Measurements from ENCODE around the gene ZNF414.
"Not testable (repeated sequence)": the region's sequence is repeated elsewhere in the genome, so short reads cannot be mapped to it uniquely, and the experiment has no call there.

Gene ZNF414

DNA sequence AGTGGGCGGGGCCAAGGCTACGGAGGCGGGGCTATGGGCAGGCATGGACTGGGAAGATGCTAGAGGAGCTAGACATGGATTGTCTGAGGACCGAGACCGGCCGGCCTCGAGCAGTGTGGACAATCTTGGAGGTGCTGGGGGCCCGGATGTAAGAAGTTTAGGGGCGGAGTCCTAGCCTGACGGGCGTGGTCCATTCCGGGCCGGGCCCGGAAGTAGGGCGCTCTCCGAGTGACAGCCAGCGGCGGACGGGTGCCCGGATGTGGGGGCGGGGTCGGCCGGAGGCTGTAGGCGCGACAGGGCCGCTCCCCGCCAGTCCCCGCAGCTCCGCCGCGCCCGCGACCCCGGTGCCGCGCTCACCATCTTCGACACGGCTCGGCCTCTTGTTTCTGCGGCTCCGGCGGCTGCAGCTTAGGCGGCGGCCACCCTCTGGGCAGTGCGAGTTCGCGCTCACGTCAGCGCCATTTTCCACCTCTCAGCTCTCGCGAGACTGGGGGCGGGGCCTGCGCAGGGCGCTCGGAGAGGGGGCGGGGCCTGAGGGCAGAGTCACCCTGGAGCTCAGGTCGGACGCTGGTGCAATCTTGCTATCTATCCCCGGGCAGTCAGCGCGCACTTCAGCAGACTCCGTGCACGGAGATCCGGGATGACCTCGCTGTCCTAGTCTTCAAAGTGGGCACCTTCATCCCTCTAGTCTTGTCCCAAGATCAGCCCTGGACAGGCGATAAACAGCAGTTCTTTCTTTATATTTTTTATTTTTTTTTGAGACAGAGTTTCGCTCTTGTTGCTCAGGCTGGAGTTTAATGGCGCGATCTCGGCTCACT, at the start of gene ZNF414:
TSS of gene ZNF414 (minus strand) at position 481 of the 818 bp plus-strand sequence. CDS start at position 360, 121 bp downstream.
- DNase-seq (ENCODE audit: low read depth) = peak; percentile 86

DNA sequence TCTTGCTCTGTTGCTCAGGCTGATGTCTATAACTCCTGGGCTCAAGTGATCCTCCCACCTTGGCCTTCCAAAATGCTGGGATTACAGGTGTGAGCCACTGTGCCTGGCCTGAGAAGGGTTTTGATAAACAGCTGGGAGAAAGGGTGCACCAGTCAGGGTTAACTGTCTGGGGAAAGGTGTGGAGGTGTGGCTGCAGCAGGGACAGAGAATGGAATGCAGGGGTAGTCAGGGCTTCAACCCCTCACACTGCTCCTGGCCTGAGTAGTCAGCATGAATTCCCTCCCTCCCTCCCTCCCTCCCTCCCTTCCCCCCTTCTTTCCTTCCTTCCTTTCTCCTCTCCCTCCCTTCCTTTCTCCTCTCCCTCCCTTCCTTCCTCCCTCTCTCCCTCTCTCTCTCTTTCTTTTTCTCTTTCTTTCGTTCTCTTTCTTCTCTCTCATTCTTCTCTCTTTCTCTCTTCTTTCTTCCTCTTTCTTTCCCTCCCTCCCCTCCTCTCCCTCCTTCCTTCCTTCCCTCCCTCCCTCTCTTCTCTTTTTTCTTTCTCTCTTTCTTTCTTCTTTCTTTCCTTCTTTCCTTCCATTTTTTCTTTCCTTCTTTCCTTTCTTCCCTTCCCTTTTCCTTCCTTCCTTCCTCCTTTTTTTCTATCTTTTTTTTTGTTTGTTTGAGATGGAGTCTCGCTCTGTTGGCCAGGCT, 47.3 kb upstream of the ZNF414 start:
- DNase-seq (ENCODE audit: low read depth) = no peak

- DNase-seq (ENCODE audit: low read depth) = no peak
These were observed 44.4 kb upstream of the ZNF414 start for GRCh38 chr19:8558325-8558724.

- DNase-seq (ENCODE audit: low read depth) = no peak
These were observed 43.8 kb upstream of the ZNF414 start for GRCh38 chr19:8557642-8558238.

GRCh38 chr19:8553729-8554128, 39.8 kb upstream of the ZNF414 start:
- DNase-seq (ENCODE audit: low read depth) = not testable (repeated sequence)

DNA sequence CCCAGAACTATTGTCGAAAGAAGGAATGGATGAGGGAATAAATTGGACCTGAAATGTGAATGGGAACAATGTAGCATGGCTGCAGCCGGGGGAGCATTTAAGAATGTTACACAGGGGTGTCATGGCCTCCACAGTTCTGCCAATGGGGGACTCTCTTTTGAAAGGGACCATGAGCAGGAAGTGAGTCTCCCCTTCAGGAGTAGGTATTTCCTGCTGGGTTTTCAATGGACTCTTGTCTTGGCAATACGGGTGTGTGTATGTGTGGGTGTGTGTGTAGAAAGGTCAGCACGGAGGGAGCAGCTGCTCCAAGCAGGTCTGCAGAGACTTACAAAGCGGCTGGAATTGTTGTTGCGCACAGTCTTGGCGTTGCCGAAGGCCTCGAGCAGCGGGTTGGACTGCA, 38.8 kb upstream of the ZNF414 start:
- DNase-seq (ENCODE audit: low read depth) = no peak

DNA sequence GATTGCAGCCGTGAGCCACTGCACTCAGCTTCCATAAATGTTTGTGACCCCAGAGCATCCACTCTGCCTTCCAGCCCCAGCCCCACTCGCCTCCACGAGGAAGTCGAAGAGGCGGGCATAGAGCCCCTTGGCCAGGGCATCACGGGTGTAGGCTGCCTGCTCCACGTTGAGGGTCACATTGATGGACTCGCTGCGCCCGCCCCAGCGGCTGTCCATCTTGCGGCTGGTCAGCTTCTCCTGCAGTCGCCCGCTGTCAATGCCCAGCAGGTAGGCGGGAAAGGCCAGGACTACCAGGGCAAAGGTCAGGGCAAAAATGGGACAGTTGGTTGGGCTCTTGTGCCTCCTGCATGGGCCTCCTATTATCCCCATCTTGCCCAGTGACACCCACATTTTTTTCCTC, 36.1 kb upstream of the ZNF414 start:
- DNase-seq (ENCODE audit: low read depth) = no peak

DNA sequence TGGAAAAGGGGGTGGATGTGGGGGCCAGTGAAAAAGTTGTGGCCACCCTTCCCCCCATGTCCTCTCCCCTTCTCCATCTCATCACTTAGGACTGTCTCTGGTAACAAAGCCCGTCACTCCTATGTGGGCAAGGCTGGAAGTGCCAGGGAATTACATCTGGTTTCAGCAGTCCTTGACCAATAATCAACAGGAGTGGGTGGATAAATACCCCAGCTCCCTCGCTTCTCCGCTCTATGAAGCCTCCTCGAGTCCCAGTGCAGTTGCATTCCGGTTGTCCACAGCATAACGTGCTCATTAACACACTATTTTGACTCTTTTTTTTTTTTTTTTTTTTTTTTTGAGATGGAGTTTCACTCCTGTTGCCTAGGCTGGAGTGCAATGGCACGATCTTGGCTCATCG, 31.8 kb upstream of the ZNF414 start:
- no peak for DNase-seq (ENCODE audit: low read depth)

DNA sequence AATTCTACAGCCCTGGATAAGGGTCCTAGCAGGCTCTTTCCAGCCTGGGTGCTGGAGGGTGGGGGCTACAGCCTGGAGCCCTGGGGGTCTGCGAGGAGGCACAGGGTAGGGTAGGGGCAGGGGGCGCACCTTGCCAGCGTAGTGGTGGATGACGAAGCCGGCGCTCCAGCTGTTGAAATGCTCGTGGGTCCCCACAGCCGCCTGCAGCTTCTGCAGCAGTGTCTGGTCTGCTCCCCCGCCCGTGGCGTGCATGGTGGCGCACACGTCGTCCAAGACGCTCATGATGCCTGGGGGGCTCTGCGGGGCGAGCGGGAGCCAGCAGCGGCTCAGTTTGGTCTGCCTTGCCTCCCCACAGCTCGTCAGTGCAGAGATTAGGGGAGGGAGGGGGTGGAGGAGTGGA, 30.2 kb upstream of the ZNF414 start:
- no peak for DNase-seq (ENCODE audit: low read depth)

DNA sequence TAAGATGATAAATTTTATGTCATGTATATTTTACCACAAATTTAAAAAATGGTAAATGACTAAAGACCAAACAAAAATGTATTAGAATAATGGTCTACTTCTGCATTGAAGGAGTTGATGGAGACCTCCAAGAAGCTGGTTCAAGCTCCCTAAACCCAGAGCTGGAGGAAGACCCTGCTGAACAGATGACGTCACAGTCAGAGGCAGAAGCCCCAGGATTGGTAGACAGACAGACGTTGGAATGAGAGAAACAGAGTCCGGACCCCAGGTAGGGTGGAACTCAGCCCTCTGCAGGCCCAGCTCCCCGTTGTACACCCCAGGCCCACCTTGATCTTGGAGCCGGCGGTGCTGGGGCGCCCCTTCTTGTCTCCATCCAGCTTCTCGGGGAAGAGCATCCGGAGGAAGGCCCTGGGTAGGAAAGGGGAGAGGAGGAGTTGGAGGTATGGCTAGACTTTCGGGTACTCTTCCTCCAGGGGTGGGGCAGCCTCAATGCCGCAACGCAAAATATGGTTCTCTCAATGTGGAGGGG, 25.7 kb upstream of the ZNF414 start:
- DNase-seq (ENCODE audit: low read depth) = no peak

DNA sequence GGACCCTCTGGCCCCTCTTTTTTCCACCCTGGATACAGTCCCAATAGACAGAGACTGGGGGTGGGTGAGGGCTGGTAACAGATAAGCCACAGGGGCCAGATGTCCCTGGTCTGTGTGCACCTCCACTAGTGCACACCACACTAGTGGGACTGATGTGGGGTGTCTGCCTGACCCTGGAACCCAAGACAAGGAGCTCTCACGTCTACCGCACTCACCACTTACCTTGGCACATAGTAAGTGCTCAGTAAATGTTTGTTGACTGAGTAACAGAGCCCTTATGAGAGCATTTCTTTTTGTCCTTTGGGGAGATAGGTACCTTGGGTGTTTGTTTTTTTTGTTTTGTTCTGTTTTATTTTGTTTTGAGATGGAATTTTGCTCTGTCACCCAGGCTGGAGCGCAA, 23.1 kb upstream of the ZNF414 start:
- no peak for DNase-seq (ENCODE audit: low read depth)

- DNase-seq (ENCODE audit: low read depth) = no peak
These were observed 22.3 kb upstream of the ZNF414 start for GRCh38 chr19:8536282-8536681.

GRCh38 chr19:8532225-8532624, 18.3 kb upstream of the ZNF414 start:
- DNase-seq (ENCODE audit: low read depth) = no peak

DNA sequence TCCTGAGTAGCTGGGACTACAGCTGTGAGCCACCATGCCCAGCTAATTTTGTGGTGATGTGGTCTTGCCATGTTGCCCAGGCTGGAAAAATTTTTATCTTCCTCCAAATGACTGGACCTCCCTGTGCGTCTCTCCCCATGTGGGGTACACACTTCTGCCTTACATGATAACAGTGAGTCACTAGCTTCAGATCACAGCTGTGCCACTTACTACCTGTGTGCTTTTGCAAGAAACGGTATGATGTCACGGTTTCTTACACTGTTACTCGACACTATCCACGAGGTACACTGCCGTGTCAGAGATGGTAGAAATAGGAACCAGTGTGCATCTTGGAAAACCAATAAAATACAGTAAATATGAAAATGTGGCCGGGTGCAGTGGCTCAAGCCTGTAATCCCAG, 17.5 kb upstream of the ZNF414 start:
- no peak for DNase-seq (ENCODE audit: low read depth)

GRCh38 chr19:8530061-8530679, 16.2 kb upstream of the ZNF414 start:
- no peak for DNase-seq (ENCODE audit: low read depth)

- no peak for DNase-seq (ENCODE audit: low read depth)
These were observed 15.5 kb upstream of the ZNF414 start for GRCh38 chr19:8529369-8530006.

DNA sequence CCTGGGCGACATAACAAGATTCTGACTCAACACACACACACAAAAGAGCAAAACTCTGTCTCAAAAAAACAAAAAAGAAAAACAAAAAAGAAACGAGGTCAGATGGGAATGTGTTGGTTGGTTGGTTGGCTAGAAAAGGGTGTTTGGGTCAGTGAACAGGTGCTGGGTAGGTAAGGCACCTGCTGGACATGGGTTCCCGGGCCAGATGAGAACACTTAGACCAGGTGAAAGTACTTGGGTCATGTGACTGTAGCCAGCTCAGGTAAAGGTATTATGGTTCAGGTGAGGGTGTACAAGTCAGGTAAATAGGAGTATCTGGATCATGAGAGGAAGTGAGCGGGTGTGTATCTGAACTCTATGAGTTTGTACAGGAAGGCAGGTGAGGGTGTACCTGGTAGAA, 14.5 kb upstream of the ZNF414 start:
- no peak for DNase-seq (ENCODE audit: low read depth)

GRCh38 chr19:8526345-8527091, 12.6 kb upstream of the ZNF414 start:
- peak; percentile 68 for DNase-seq (ENCODE audit: low read depth)

DNA sequence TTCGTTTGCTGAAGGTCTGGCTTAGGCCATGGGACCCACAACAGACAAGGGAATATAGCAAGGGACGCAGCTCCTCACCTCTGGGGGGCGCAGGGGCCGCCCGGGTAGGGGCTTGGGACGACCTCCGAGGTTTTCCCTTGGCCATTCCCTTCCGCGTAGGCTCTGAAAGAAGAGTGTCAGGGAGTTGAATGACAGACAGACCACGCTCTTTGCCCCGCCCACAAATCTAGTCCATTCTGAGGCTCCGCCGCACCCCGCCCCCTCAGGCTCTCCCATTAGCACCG, 11.4 kb upstream of the ZNF414 start:
- no peak for DNase-seq (ENCODE audit: low read depth)

- no peak for DNase-seq (ENCODE audit: low read depth)
These were observed 5.4 kb upstream of the ZNF414 start for GRCh38 chr19:8519388-8519787.

GRCh38 chr19:8518536-8518935, 4.6 kb upstream of the ZNF414 start:
- no peak for DNase-seq (ENCODE audit: low read depth)
